PC-3 (cell line): ENCODE data around the gene KDM4C.

Experiments
- EZH2 ChIP-seq: fragments of 300-600 bp; sonication (generic); IDR thresholded peaks from one replicate; pipeline ENCODE4 v1.6.1; 2017; ENCODE audit warnings: antibody characterized with exemption, mild to moderate bottlenecking, low read length; ENCODE audit not compliant: unreplicated experiment
- EZH2phosphoT487 ChIP-seq: fragments of 300-600 bp; sonication (generic); IDR thresholded peaks from 2 replicates; pipeline ENCODE4 v1.6.1; 2018; ENCODE audit warnings: mild to moderate bottlenecking, antibody characterized with exemption, low read length, borderline replicate concordance
- TF ChIP-seq, protein P1 (sequence below): fragments of 300-600 bp; sonication (generic); conservative IDR thresholded peaks from 2 replicates; pipeline ENCODE4 v1.5.1; 2017; ENCODE audit warnings: antibody characterized with exemption, low read depth, mild to moderate bottlenecking, low read length

DNA sequence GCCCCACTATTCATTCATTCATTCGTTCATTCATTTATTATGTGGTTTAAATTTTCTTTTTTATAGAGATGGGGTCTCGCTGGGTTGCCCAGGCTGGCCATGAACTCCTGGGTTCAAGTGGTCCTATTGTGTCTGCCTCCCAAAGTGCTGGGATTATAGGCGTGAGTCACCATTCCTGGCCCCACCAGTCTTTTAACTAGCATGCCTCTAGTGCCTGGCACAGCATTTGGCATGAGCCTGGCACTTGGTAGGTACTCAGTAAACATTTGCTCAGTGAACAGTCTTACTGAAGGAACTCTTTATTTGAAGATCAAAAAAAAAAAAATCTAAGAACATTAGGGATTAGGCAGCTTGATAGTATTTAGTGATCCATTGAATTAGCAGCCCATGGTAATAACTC is 98.1 kb downstream of the KDM4C start:
- TF ChIP-seq, protein P1, sequence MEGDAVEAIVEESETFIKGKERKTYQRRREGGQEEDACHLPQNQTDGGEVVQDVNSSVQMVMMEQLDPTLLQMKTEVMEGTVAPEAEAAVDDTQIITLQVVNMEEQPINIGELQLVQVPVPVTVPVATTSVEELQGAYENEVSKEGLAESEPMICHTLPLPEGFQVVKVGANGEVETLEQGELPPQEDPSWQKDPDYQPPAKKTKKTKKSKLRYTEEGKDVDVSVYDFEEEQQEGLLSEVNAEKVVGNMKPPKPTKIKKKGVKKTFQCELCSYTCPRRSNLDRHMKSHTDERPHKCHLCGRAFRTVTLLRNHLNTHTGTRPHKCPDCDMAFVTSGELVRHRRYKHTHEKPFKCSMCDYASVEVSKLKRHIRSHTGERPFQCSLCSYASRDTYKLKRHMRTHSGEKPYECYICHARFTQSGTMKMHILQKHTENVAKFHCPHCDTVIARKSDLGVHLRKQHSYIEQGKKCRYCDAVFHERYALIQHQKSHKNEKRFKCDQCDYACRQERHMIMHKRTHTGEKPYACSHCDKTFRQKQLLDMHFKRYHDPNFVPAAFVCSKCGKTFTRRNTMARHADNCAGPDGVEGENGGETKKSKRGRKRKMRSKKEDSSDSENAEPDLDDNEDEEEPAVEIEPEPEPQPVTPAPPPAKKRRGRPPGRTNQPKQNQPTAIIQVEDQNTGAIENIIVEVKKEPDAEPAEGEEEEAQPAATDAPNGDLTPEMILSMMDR: no peak
- TF ChIP-seq EZH2 (no peak), EZH2phosphoT487 (no peak)
